Astrocyte (in vitro differentiated cells and primary cell): Measurements from ENCODE around the gene LYPD3. TPM values are rescaled to one million over a fixed set of nuclear protein-coding genes. Genes with fewer than 3 reads are reported as not detected.

Source experiments
- DNase-seq: peaks from one replicate; pipeline ENCODE4 v3.0.0-alpha.2; 2010; ENCODE audit warnings: low read depth
- FAIRE-seq: peaks from 2 replicates; lab custom pipeline; 2011; peaks lifted over from hg19 to GRCh38; lab: Jason Lieb, UNC
- H2AFZ ChIP-seq: 2 replicates; pipeline ENCODE4 v1.6.0; 2012; ENCODE audit warnings: low read depth, low read length, inconsistent platforms
- H3K27ac ChIP-seq: 2 replicates; pipeline ENCODE4 v1.5.1; 2011; ENCODE audit warnings: low read depth, low read length, inconsistent platforms
- H3K27me3 ChIP-seq: 2 replicates; pipeline ENCODE4 v1.6.0; 2011; ENCODE audit warnings: low read length, inconsistent platforms; ENCODE audit not compliant: insufficient read depth
- H3K36me3 ChIP-seq: 2 replicates; pipeline ENCODE4 v1.5.1; 2011; ENCODE audit warnings: low read length, inconsistent platforms; ENCODE audit not compliant: insufficient read depth
- H3K4me1 ChIP-seq: 2 replicates; pipeline ENCODE4 v1.5.1; 2011; ENCODE audit warnings: low read length, inconsistent platforms; ENCODE audit not compliant: insufficient read depth
- H3K4me2 ChIP-seq: 2 replicates; pipeline ENCODE4 v1.6.0; 2012; ENCODE audit warnings: low read length, inconsistent platforms
- H3K4me3 ChIP-seq: 2 replicates; pipeline ENCODE4 v1.5.1; 2011; ENCODE audit warnings: low read depth, mild to moderate bottlenecking, low read length, inconsistent platforms; ENCODE audit not compliant: insufficient read depth
- H3K79me2 ChIP-seq: 2 replicates; pipeline ENCODE4 v1.6.0; 2012; ENCODE audit warnings: mild to moderate bottlenecking, low read length, inconsistent platforms; ENCODE audit not compliant: insufficient read depth
- H3K9ac ChIP-seq: 2 replicates; pipeline ENCODE4 v1.6.0; 2012; ENCODE audit warnings: mild to moderate bottlenecking, low read length, inconsistent platforms
- H3K9me3 ChIP-seq: 2 replicates; pipeline ENCODE4 v1.5.1; 2012; ENCODE audit warnings: low read depth, mild to moderate bottlenecking, low read length, inconsistent platforms; ENCODE audit not compliant: insufficient read depth
- H4K20me1 ChIP-seq: 2 replicates; pipeline ENCODE4 v1.6.0; 2012; ENCODE audit warnings: low read length, inconsistent platforms; ENCODE audit not compliant: insufficient read depth
- H3K27ac Mint-ChIP-seq: one replicate; pipeline ENCODE4 v1.8.0; 2021; ENCODE audit warnings: mild to moderate bottlenecking, mixed read lengths; ENCODE audit not compliant: unreplicated experiment
- H3K27me3 Mint-ChIP-seq: one replicate; pipeline ENCODE4 v1.8.0; 2021; ENCODE audit warnings: low read depth, mixed read lengths; ENCODE audit not compliant: unreplicated experiment
- H3K36me3 Mint-ChIP-seq: one replicate; pipeline ENCODE4 v1.8.0; 2021; ENCODE audit warnings: low read depth, mixed read lengths; ENCODE audit not compliant: unreplicated experiment
- H3K4me1 Mint-ChIP-seq: one replicate; pipeline ENCODE4 v1.8.0; 2021; ENCODE audit warnings: low read depth, mixed read lengths; ENCODE audit not compliant: unreplicated experiment
- H3K4me3 Mint-ChIP-seq: one replicate; pipeline ENCODE4 v1.8.0; 2021; ENCODE audit warnings: mild to moderate bottlenecking, moderate library complexity, mixed read lengths; ENCODE audit not compliant: unreplicated experiment
- H3K9me3 Mint-ChIP-seq: one replicate; pipeline ENCODE4 v1.8.0; 2021; ENCODE audit warnings: mild to moderate bottlenecking, mixed read lengths; ENCODE audit not compliant: unreplicated experiment
- EZH2 ChIP-seq: IDR thresholded peaks from 2 replicates; pipeline ENCODE4 v1.6.1; 2012; ENCODE audit warnings: mild to moderate bottlenecking, low read length, inconsistent platforms; ENCODE audit not compliant: insufficient read depth
- total RNA-seq: library from RNA; stranded (reverse); gene quantifications from 2 replicates; pipeline ENCODE4 v1.2.1, GENCODE V29; 2021
- TF ChIP-seq, protein P1 (sequence below): IDR thresholded peaks from 2 replicates; pipeline ENCODE4 v1.5.1; 2011; ENCODE audit warnings: low read depth, mild to moderate bottlenecking, inconsistent platforms, low read length, moderate library complexity; ENCODE audit not compliant: insufficient read depth

Gene LYPD3
- total RNA-seq, 1 donor from 2014 or later, result 0.54 TPM

DNA sequence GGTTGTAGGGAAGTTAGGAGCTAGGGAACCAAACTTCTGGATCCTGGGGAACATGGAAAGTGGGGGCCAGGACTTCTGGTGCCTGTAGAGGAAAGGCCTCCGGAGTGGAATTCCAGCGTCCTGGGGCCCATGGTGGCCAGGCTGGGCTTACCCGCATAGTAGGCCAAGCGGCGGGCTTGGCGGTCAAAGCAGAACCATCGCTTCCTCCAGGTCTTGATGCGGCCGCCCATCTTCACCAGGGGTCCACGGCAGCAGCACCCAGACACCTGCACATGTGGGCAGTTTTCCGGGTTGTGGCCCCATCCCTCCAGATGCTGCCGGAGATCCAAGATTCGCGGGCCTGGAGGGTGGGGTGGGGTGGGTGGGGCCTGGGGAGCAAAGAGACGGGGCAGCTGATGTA lies 13.8 kb upstream of the LYPD3 start:
- Histone ChIP-seq H3K4me2 (no peak overlapping the region), H3K9ac (no peak overlapping the region), H3K27ac (no peak overlapping the region), H3K27me3 (no peaks in the 10 kb centered on the region), H4K20me1 (no peaks in the 10 kb centered on the region), H3K36me3 (no peaks in the 10 kb centered on the region), H2AFZ (no peak overlapping the region), H3K79me2 (no peaks in the 10 kb centered on the region), H3K4me1 (peaks cover 7% of the 10 kb centered on the region), H3K4me3 (no peak overlapping the region), H3K9me3 (no peaks in the 10 kb centered on the region)
- no peak for TF ChIP-seq EZH2
- TF ChIP-seq, protein P1, sequence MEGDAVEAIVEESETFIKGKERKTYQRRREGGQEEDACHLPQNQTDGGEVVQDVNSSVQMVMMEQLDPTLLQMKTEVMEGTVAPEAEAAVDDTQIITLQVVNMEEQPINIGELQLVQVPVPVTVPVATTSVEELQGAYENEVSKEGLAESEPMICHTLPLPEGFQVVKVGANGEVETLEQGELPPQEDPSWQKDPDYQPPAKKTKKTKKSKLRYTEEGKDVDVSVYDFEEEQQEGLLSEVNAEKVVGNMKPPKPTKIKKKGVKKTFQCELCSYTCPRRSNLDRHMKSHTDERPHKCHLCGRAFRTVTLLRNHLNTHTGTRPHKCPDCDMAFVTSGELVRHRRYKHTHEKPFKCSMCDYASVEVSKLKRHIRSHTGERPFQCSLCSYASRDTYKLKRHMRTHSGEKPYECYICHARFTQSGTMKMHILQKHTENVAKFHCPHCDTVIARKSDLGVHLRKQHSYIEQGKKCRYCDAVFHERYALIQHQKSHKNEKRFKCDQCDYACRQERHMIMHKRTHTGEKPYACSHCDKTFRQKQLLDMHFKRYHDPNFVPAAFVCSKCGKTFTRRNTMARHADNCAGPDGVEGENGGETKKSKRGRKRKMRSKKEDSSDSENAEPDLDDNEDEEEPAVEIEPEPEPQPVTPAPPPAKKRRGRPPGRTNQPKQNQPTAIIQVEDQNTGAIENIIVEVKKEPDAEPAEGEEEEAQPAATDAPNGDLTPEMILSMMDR, result no peak
- Mint-ChIP-seq H3K4me3 (no peak overlapping the region), H3K4me1 (no peaks in the 10 kb centered on the region), H3K36me3 (peaks cover 20% of the 10 kb centered on the region), H3K27me3 (no peaks in the 10 kb centered on the region), H3K27ac (no peak overlapping the region), H3K9me3 (peaks cover 2% of the 10 kb centered on the region)
- DNase-seq (no peak), FAIRE-seq (no peak)

DNA sequence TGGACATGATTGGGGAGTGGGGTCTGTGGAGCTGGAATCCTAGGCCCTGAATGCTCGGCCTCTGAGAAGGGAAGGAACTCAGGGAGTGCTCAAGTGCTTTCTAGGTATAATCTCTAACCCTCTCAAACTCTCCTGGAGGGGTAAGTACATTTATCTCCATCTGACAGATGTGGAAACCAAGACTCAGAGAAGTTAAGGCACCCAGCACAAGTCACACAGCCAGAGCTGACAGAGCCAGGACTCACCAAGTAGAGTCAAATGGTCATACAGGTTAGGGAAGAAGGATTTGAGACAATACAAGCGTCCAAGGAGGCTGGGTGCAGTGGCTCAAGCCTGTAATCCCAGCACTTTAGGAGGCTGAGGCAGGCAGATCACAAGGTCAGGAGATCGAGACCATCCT lies 12.9 kb upstream of the LYPD3 start:
- Histone ChIP-seq H2AFZ (no peak overlapping the region), H3K4me1 (peaks cover 7% of the 10 kb centered on the region), H3K9me3 (no peaks in the 10 kb centered on the region), H3K4me3 (no peak overlapping the region), H3K4me2 (no peak overlapping the region), H3K9ac (no peak overlapping the region), H3K79me2 (no peaks in the 10 kb centered on the region), H3K27me3 (no peaks in the 10 kb centered on the region), H3K27ac (no peak overlapping the region), H4K20me1 (no peaks in the 10 kb centered on the region), H3K36me3 (no peaks in the 10 kb centered on the region)
- TF ChIP-seq EZH2, result no peak
- no peak for DNase-seq
- FAIRE-seq, result no peak
- peaks cover 2% of the 10 kb centered on the region for H3K9me3 Mint-ChIP-seq
- no peak overlapping the region for H3K4me3 Mint-ChIP-seq
- no peak overlapping the region for H3K27ac Mint-ChIP-seq
- H3K27me3 Mint-ChIP-seq, result no peaks in the 10 kb centered on the region
- no peaks in the 10 kb centered on the region for H3K4me1 Mint-ChIP-seq
- H3K36me3 Mint-ChIP-seq, result peaks cover 20% of the 10 kb centered on the region

DNA sequence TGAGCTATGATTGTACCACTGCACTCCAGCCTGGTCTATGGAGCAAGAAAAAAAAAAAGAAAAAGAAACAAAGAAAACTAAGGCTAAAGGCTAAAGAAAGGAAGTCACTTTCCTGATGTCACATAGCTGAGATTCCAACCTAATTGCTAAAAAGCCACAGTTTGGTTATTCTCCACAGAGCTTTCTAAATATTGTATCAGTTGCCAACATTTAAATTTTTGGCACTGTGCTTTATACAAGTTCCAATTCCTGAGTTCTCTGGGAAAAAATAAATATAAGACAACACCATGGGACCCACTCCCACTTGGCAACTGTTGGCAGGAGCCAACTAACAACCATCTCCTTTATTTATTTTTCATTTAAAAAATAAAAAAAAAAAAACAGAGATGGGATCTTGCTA lies 11.2 kb upstream of the LYPD3 start:
- H2AFZ ChIP-seq, result no peak overlapping the region
- H3K27me3 Mint-ChIP-seq, result peaks cover 3% of the 10 kb centered on the region
- H3K4me1 ChIP-seq, result peaks cover 7% of the 10 kb centered on the region
- no peak overlapping the region for H3K4me3 Mint-ChIP-seq
- TF ChIP-seq EZH2, result no peak
- TF ChIP-seq, protein P1, result no peak
- H3K27ac Mint-ChIP-seq, result no peak overlapping the region
- no peak overlapping the region for H3K4me3 ChIP-seq
- H3K36me3 ChIP-seq, result no peaks in the 10 kb centered on the region
- no peak overlapping the region for H3K9ac ChIP-seq
- no peaks in the 10 kb centered on the region for H3K4me1 Mint-ChIP-seq
- H4K20me1 ChIP-seq, result no peaks in the 10 kb centered on the region
- H3K79me2 ChIP-seq, result no peaks in the 10 kb centered on the region
- no peak overlapping the region for H3K27ac ChIP-seq
- no peaks in the 10 kb centered on the region for H3K27me3 ChIP-seq
- FAIRE-seq (peak; percentile 78), DNase-seq (peak; percentile 85)
- H3K4me2 ChIP-seq, result no peak overlapping the region
- H3K9me3 Mint-ChIP-seq, result peaks cover 2% of the 10 kb centered on the region
- H3K9me3 ChIP-seq, result no peaks in the 10 kb centered on the region
- peaks cover 14% of the 10 kb centered on the region for H3K36me3 Mint-ChIP-seq
